ENCODE measurements around the gene CLCN4. TPM values are rescaled to one million over a fixed set of nuclear protein-coding genes. Genes with fewer than 3 reads are reported as not detected.

The CLCN4 gene
- total RNA-seq, 4 donors from 2014 or later = 0.54 to 5.0 (median 2.6) TPM

DNA sequence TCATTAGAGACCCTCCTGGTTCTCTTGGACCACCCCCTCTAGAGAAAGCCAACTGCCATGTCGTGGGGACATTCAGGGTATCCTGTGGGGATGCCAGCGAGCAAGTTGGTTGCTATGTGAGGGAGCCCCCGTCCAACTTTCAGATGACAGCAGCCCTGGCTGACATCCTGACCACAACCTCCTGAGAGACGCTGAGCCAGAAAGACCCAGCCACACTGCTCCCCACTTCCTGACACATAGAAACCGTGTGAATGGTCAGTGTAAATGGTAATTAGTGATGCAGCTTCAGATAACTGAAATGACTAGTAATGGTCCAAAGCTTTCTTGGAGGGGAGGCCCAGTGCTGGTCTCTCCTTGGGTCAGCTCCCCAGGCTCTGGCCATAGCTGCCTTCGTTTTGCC, 10.8 kb downstream of the CLCN4 start:
- WGBS, 2 donors = 71 to 78% methylated on average over 5 of the region's 6 CpGs
- no peak for DNase-seq (ENCODE audit: low spot score in 2 of 2)
- TF ChIP-seq POLR2A (IDR thresholded peaks at IDR 0.05) = no peak
- TF ChIP-seq, protein P1, sequence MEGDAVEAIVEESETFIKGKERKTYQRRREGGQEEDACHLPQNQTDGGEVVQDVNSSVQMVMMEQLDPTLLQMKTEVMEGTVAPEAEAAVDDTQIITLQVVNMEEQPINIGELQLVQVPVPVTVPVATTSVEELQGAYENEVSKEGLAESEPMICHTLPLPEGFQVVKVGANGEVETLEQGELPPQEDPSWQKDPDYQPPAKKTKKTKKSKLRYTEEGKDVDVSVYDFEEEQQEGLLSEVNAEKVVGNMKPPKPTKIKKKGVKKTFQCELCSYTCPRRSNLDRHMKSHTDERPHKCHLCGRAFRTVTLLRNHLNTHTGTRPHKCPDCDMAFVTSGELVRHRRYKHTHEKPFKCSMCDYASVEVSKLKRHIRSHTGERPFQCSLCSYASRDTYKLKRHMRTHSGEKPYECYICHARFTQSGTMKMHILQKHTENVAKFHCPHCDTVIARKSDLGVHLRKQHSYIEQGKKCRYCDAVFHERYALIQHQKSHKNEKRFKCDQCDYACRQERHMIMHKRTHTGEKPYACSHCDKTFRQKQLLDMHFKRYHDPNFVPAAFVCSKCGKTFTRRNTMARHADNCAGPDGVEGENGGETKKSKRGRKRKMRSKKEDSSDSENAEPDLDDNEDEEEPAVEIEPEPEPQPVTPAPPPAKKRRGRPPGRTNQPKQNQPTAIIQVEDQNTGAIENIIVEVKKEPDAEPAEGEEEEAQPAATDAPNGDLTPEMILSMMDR (IDR thresholded peaks at IDR 0.05) = no peak
- intact Hi-C loops (cut with DNase I; ENCODE audit: low total_unique reads) = no loop called here
- no peak overlapping the region for H3K4me3 ChIP-seq (ENCODE audit: low read depth, poor library complexity, severe bottlenecking)

DNA sequence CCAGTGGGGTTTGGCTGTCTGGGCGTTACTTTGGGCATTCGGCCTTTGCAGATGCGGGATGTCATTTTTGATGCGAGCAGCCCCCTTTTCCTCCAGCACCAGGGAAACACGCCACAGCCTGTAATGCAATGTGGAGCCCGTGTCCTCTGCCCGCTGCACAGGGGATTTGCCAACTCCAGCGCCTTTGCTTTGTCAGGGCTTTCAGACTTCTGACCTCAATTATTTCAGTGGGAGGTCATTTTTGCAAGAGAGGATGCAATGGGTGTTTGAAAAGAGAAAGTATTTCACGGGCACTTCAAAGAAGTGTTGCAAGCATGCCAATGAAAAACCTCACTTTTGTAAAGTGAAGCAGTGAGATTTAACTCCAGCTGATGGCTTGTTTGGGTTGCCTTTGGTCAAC, 11.5 kb downstream of the CLCN4 start:
- TF ChIP-seq, protein P1 (IDR thresholded peaks at IDR 0.05) = no peak
- TF ChIP-seq POLR2A (IDR thresholded peaks at IDR 0.05) = no peak
- intact Hi-C loops (cut with DNase I; ENCODE audit: low total_unique reads) = no loop called here
- no peak for DNase-seq (ENCODE audit: low spot score in 2 of 2)
- 72 to 73% methylated on average over 8 to 9 of the region's 9 CpGs for WGBS, 2 donors
- no peak overlapping the region for H3K4me3 ChIP-seq (ENCODE audit: low read depth, poor library complexity, severe bottlenecking)

DNA sequence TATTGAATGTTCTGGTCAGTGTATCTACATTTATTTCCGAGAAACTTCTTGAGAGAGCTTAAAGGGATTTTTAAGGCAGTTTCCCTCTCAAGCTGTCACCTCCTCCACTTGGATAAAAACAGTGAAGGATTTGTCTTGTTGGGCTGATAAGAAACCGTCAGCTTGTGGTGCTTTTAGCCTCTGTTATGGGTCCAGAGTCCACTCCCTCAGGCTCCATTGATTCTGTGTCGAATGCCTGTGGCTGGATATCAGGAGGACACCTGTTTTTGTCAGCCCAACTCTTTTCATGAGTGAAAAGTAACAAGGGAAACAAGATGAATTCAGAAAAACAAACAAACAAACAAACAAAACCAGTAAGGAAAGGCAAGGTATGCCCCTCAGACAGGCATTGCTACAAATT, 12.4 kb downstream of the CLCN4 start:
- 69 to 92% methylated on average over 3 of the region's 3 CpGs for WGBS, 2 donors
- TF ChIP-seq, protein P1 (IDR thresholded peaks at IDR 0.05) = no peak
- TF ChIP-seq POLR2A (IDR thresholded peaks at IDR 0.05) = no peak
- H3K4me3 ChIP-seq (ENCODE audit: low read depth, poor library complexity, severe bottlenecking) = no peak overlapping the region
- DNase-seq (ENCODE audit: low spot score in 2 of 2) = no peak
- intact Hi-C loops (cut with DNase I; ENCODE audit: low total_unique reads) = no loop called here

DNA sequence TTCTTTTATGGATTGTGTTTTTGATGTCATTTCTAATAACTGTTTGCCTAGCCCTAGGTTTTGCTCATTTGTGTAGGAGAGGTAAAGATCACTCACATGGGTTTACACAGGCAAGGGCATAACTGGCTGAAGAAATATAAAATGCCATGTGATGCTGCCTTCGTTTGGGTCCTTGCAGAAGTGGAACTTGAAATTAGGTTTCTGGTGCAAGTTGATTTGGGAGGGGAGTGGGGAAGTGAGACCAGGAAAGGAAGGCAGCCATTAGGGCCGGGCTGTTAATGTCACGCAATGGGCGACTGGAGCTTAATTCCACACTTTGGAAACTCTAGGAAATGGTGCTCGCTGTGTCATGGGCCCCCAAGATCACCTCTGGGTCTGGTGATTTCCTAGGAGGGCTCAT, 14.5 kb downstream of the CLCN4 start:
- WGBS, 2 donors = 65 to 81% methylated on average over 5 of the region's 5 CpGs
- H3K4me3 ChIP-seq (ENCODE audit: low read depth, poor library complexity, severe bottlenecking) = no peak overlapping the region
- intact Hi-C loops (cut with DNase I; ENCODE audit: low total_unique reads) = no loop called here
- no peak for TF ChIP-seq POLR2A (IDR thresholded peaks at IDR 0.05)
- TF ChIP-seq, protein P1 (IDR thresholded peaks at IDR 0.05) = no peak
- no peak for DNase-seq (ENCODE audit: low spot score in 2 of 2)

DNA sequence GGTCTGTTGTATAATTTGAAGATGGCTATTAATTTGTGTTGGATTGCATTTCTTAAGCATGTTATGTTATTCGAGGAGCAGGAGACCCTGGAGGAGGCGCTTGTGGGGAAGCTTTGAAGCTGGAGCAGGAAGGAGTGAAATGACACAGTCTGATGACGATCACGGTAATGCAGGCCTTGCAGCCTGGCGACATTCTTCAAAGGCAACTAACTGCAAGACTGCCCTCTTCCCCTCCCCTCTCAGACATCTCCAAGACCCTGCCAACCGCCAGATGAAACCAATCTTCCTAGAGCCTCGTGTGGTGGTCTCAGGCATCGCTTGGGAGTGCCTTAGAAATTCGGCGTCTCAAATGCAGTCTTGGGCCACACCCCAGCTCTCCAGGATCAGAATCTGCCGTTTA, 16.1 kb downstream of the CLCN4 start:
- intact Hi-C loops (cut with DNase I; ENCODE audit: low total_unique reads) = no loop called here

More for the DNA sequence above, 16.1 kb downstream of the CLCN4 start:
- WGBS, 2 donors = 44 to 76% methylated on average over 6 to 11 of the region's 11 CpGs
- TF ChIP-seq, protein P1 (IDR thresholded peaks at IDR 0.05) = no peak
- TF ChIP-seq POLR2A (IDR thresholded peaks at IDR 0.05) = no peak
- no peak overlapping the region for H3K4me3 ChIP-seq (ENCODE audit: low read depth, poor library complexity, severe bottlenecking)
- no peak for DNase-seq (ENCODE audit: low spot score in 2 of 2)

All from lower leg skin (tissue), 4 donors.